ENCODE measurements around the gene CDKN2AIP.

- TF ChIP-seq POLR2A (IDR thresholded peaks at IDR 0.05) = no peak
- TF ChIP-seq, protein P1, sequence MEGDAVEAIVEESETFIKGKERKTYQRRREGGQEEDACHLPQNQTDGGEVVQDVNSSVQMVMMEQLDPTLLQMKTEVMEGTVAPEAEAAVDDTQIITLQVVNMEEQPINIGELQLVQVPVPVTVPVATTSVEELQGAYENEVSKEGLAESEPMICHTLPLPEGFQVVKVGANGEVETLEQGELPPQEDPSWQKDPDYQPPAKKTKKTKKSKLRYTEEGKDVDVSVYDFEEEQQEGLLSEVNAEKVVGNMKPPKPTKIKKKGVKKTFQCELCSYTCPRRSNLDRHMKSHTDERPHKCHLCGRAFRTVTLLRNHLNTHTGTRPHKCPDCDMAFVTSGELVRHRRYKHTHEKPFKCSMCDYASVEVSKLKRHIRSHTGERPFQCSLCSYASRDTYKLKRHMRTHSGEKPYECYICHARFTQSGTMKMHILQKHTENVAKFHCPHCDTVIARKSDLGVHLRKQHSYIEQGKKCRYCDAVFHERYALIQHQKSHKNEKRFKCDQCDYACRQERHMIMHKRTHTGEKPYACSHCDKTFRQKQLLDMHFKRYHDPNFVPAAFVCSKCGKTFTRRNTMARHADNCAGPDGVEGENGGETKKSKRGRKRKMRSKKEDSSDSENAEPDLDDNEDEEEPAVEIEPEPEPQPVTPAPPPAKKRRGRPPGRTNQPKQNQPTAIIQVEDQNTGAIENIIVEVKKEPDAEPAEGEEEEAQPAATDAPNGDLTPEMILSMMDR (IDR thresholded peaks at IDR 0.05) = no peak
Observed at GRCh38 chr4:183409483-183409882, 35.0 kb upstream of the CDKN2AIP start.

Measured in adrenal gland (tissue), 5 donors.